Activated CD4-positive, CD25-positive, alpha-beta regulatory T cell (primary cell): Measurements from ENCODE around the gene DAPP1.
"Not testable (repeated sequence)": the region's sequence is repeated elsewhere in the genome, so short reads cannot be mapped to it uniquely, and the experiment has no call there.

Experiments used
- DNase-seq, 4 experiments: peaks; one replicate each; lab custom pipeline; 2025; lab: John Stamatoyannopoulos, UW

Gene DAPP1

GRCh38 chr4:99824070-99824599 is 7.5 kb downstream of the DAPP1 start:
- DNase-seq = no peak

GRCh38 chr4:99825272-99825671 is 8.6 kb downstream of the DAPP1 start:
- no peak for DNase-seq

GRCh38 chr4:99826016-99826415 is 9.4 kb downstream of the DAPP1 start:
- DNase-seq = no peak

GRCh38 chr4:99827454-99827853 is 10.8 kb downstream of the DAPP1 start:
- no peak for DNase-seq

GRCh38 chr4:99827857-99828256 is 11.2 kb downstream of the DAPP1 start:
- no peak for DNase-seq

GRCh38 chr4:99828477-99828876 is 11.8 kb downstream of the DAPP1 start:
- no peak for DNase-seq

- DNase-seq = not testable (repeated sequence)
These were observed 13.4 kb downstream of the DAPP1 start for GRCh38 chr4:99830051-99830450.

GRCh38 chr4:99832321-99832720 is 15.7 kb downstream of the DAPP1 start:
- no peak for DNase-seq

- DNase-seq = no peak
These were observed 16.1 kb downstream of the DAPP1 start for GRCh38 chr4:99832758-99833157.

- no peak for DNase-seq
These were observed 17.1 kb downstream of the DAPP1 start for GRCh38 chr4:99833756-99834155.

- DNase-seq = no peak
These were observed 17.9 kb downstream of the DAPP1 start for GRCh38 chr4:99834569-99834968.

- DNase-seq = no peak
These were observed 19.3 kb downstream of the DAPP1 start for GRCh38 chr4:99835942-99836341.

GRCh38 chr4:99838927-99839326 is 22.3 kb downstream of the DAPP1 start:
- DNase-seq = no peak

- DNase-seq = no peak
These were observed 24.5 kb downstream of the DAPP1 start for GRCh38 chr4:99841129-99841528.

- DNase-seq = no peak
These were observed 26.8 kb downstream of the DAPP1 start for GRCh38 chr4:99843413-99843812.

GRCh38 chr4:99844048-99844447 is 27.4 kb downstream of the DAPP1 start:
- DNase-seq = no peak

GRCh38 chr4:99845179-99845578 is 28.6 kb downstream of the DAPP1 start:
- DNase-seq = no peak

GRCh38 chr4:99845708-99846469 is 29.3 kb downstream of the DAPP1 start:
- DNase-seq = no peak

- no peak for DNase-seq
These were observed 30.3 kb downstream of the DAPP1 start for GRCh38 chr4:99846891-99847290.

- DNase-seq = no peak
These were observed 30.8 kb downstream of the DAPP1 start for GRCh38 chr4:99847362-99847976.

GRCh38 chr4:99848591-99849001 is 32.0 kb downstream of the DAPP1 start:
- no peak for DNase-seq

GRCh38 chr4:99852199-99852749 is 35.6 kb downstream of the DAPP1 start:
- no peak for DNase-seq

GRCh38 chr4:99853190-99853589 is 36.6 kb downstream of the DAPP1 start:
- DNase-seq = no peak
